Activated naive CD4-positive, alpha-beta T cell treated with anti-CD3 and anti-CD28 coated beads, Interleukin-2, amount 50 U/mL, for 16 hours (primary cell): ENCODE results near the gene CACNA1H.
A peak's percentile ranks its signal among the peaks of the same experiment; 100 is the strongest.
"Not testable (repeated sequence)": the region's sequence is repeated elsewhere in the genome, so short reads cannot be mapped to it uniquely, and the experiment has no call there.

Experiments used
- DNase-seq: peaks from one replicate; pipeline ENCODE4 v3.0.0-alpha.2; 2020

The CACNA1H gene

GRCh38 chr16:1256874-1257322 is 104.0 kb downstream of the CACNA1H start:
- no peak for DNase-seq

GRCh38 chr16:1257561-1258224 is 104.8 kb downstream of the CACNA1H start:
- DNase-seq, result no peak

DNA sequence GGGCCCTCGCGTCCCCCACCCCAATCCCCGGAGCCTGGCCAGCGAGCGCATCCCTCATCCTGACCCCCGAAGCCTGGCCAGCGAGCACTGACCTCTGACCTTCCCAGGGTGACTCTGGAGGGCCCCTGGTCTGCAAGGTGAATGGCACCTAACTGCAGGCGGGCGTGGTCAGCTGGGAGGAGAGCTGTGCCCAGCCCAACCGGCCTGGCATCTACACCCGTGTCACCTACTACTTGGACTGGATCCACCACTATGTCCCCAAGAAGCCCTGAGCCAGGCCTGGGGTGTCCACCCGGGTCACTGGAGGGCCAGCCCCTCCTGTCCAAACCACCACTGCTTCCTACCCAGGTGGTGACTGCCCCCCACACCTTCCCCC is 105.3 kb downstream of the CACNA1H start:
- DNase-seq, result no peak

DNA sequence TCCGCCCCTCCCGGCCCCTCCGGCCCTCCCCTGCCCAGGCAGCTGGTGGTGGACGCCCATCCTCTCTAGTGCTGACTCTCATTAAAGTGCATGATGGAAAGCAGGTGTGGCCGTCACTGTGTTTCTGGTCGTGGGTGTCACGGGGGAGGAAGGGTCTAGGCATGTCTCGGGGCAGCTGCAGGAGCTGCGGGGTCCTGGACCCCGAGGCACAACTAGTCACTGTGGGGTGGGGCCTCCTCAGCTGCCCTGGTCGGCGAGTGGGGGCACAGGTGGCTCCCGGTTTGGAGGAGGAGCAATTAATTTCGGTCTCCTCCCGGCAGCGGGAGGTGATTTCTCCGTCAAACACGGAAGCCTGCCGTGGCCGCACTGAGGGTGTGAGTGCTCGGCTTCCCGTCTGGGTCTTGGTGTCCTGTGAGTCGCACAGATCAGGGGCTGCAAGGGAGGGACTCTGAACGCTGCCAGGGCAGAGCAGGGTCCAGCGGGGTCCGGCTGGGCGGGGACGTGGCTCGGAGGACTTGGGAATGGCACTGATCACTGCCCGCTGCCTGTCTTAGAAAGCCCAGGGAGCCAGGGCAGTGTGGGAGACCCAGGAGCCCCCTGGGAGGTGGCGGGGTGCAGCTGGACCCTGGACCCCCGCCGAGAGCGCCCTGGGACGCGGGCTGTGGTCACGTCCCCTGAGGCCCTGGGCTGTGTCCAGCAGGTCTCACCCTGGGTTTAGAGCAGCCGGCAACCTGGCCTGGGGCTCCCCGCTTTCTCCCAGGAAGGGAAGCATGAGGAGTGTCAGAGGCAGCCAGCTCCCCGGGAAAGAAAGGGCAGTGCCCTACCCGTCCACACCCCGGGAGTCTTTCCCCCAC is 106.2 kb downstream of the CACNA1H start:
- no peak for DNase-seq

DNA sequence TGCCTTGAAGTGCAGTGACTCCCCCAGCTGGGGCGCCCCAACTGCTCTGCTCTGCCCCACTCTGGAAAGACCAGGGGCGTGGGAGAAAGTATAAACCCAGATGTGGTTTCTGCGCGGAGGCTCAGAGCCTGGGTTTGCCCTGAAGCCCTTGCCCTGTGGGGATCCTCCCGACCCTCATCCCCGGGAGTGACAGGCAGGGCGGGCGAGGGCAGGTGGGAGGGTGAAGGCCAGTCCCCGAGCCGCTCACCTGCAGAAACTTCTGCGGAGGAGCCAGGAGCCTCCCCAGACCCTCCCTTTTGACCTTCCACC is 106.8 kb downstream of the CACNA1H start:
- DNase-seq, result peak; percentile 8

- no peak for DNase-seq
Measured at GRCh38 chr16:1260101-1260680, 107.3 kb downstream of the CACNA1H start.

GRCh38 chr16:1261131-1261892 is 108.4 kb downstream of the CACNA1H start:
- peak; percentile 9 for DNase-seq

- DNase-seq, result peak; percentile 9
Measured at GRCh38 chr16:1262210-1262845, 109.4 kb downstream of the CACNA1H start.

DNA sequence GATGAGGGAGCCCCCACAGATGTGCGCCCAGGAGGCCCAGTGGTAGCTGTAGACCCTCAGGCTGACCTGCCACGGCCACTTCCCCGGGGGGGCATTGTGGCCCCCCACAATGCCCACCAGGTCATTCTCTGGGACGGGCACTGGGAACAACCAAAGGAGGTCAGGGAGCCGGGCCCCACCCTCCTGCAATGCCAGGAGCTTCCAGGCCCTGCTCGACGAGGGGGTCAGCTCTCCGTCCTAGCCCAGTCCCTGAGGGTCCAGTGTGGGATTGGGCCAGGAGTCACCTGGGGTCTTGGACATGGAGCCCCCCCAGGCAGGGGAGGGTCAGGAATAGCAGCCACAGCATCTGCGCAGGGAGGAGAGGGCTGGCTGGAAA is 109.9 kb downstream of the CACNA1H start:
- DNase-seq, result no peak

- DNase-seq, result no peak
Measured at GRCh38 chr16:1263591-1264344, 110.9 kb downstream of the CACNA1H start.

- no peak for DNase-seq
Measured at GRCh38 chr16:1264345-1265089, 111.6 kb downstream of the CACNA1H start.

GRCh38 chr16:1265090-1265630 is 112.3 kb downstream of the CACNA1H start:
- DNase-seq, result no peak

- no peak for DNase-seq
Measured at GRCh38 chr16:1265826-1266225, 112.9 kb downstream of the CACNA1H start.

- DNase-seq, result not testable (repeated sequence)
Measured at GRCh38 chr16:1269418-1269817, 116.5 kb downstream of the CACNA1H start.

DNA sequence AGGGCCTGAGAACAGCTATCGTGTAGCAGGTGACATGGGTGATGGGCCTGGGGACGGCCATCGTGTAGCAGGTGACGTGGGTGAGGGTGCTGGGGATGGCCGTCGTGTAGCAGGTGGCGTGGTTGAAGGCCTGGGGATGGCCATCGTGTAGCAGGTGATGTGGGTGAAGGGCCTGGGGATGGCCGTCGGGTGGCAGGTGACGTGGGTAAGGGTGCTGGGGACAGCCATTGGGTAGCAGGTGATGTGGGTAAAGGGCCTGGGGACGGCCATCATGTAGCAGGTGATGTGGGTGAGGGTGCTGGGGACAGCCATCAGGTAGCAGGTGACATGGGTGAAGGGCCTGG is 118.4 kb downstream of the CACNA1H start:
- no peak for DNase-seq
